Measurements from ENCODE around the gene TANGO2.

- no peak for TF ChIP-seq CTCF (IDR thresholded peaks at IDR 0.05 in 8 of 11, conservative IDR thresholded peaks at IDR 0.05 in 3 of 11)
- no peak for TF ChIP-seq POLR2A (IDR thresholded peaks at IDR 0.05)
Measured at GRCh38 chr22:20092477-20092854, 71.6 kb downstream of the TANGO2 start.
